ENCODE measurements around the gene HOXA2.

The HOXA2 gene

DNA sequence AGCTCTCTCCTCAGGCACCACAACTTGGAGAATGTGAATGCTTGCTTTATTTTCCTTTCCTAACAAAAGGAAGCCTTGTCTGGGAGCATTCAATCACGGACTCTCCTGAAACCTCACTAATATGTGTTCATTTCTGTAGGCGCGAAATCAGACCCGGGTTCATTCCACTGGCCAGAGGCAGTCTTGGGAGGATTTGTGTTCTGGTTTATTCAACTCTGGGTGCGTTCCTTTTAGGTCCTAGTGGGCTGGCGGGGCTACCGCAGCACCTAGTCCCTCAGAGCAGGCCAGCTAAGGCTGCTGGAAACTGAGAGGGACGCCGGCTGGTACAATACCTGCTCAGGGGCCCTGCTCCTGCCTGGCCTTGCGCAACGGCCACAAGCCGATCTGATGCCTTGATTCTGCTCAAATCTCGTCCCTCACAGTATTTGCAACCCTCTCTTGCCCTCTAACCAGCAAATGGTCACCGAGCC, 20.6 kb upstream of the HOXA2 start:
- TF ChIP-seq, protein P1, sequence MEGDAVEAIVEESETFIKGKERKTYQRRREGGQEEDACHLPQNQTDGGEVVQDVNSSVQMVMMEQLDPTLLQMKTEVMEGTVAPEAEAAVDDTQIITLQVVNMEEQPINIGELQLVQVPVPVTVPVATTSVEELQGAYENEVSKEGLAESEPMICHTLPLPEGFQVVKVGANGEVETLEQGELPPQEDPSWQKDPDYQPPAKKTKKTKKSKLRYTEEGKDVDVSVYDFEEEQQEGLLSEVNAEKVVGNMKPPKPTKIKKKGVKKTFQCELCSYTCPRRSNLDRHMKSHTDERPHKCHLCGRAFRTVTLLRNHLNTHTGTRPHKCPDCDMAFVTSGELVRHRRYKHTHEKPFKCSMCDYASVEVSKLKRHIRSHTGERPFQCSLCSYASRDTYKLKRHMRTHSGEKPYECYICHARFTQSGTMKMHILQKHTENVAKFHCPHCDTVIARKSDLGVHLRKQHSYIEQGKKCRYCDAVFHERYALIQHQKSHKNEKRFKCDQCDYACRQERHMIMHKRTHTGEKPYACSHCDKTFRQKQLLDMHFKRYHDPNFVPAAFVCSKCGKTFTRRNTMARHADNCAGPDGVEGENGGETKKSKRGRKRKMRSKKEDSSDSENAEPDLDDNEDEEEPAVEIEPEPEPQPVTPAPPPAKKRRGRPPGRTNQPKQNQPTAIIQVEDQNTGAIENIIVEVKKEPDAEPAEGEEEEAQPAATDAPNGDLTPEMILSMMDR (IDR thresholded peaks at IDR 0.05; ENCODE audit: insufficient read depth, low read length, missing control alignments) = no peak
- CTCF ChIA-PET = no interaction called here
- POLR2A ChIA-PET = no interaction called here
- no peak for DNase-seq (ENCODE audit: low read depth, low spot score)
- no peak overlapping the region for H3K4me3 ChIP-seq (ENCODE audit: low read depth, low read length)

DNA sequence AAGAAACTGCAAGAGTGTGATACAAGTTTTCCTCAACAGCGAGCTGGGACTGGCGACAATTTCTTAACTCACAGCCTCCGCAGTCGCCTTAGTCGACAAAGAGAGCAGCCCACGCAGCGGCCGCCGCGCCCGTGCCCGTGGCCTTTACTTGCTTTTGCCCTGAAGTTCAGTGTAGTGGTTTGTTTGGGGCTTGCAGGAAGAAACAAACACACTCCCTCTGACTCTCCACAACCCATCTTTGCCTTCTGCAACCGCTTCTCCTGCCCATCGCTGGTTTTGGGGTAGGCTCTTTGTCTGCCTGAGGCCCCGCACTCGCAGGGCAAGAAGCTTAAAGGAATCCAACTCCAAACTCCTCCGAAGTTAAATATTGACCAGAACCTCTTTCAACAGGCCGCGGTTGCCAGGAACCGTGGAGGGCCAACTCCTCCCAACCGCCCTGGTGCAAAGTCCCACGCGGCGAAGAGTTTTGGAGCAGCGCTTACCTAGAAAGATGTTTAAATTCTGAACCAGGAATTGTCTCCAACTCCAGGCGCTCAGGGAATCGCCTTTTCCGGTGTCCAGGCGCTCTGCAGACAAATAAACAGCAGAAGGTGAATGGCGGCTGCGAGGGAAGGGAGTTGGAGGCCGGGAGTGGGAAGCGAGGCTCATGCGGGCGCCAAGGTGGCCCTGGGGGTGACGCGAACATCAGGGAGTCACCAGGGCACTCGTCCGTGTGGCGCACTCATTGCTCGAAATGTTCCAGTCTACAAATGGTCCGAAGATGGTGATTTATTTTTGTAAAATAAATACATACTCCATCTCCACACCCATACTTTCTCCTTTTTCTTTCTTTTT, 19.8 kb upstream of the HOXA2 start:
- DNase-seq (ENCODE audit: low read depth, low spot score) = no peak
- TF ChIP-seq, protein P1 (IDR thresholded peaks at IDR 0.05; ENCODE audit: insufficient read depth, low read length, missing control alignments) = no peak
- ChIA-PET POLR2A (no interaction called here), CTCF (interaction anchor here (1.2 kb wide), 1 partner anchor 9 kb away, joined by 3 read pairs; the partner anchor contains the start of gene HOXA4)
- H3K4me3 ChIP-seq (ENCODE audit: low read depth, low read length) = no peak overlapping the region

DNA sequence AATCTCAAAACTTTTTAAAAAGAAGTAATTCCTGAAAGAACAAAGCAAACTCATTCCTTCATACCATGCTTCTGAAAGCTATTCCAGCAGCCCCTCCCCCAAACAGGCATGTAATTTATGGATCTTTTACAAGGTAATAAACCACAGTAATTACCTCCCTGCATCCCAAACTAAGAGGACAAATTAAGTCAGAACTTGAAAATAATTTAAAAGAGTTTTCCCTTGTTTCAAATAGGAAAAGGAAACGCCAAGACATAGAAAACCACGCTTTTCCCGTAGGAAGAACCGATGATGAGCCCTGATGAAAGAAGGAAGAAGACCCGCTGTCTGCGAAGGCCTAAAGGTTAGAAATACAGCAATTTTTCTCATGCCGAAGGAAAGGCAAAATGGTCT, 19.2 kb upstream of the HOXA2 start:
- ChIA-PET CTCF (interaction anchor here (1.2 kb wide), 1 partner anchor 9 kb away, joined by 3 read pairs; the partner anchor contains the start of gene HOXA4), POLR2A (no interaction called here)
- DNase-seq (ENCODE audit: low read depth, low spot score) = no peak
- H3K4me3 ChIP-seq (ENCODE audit: low read depth, low read length) = no peak overlapping the region
- TF ChIP-seq, protein P1 (IDR thresholded peaks at IDR 0.05; ENCODE audit: insufficient read depth, low read length, missing control alignments) = no peak

DNA sequence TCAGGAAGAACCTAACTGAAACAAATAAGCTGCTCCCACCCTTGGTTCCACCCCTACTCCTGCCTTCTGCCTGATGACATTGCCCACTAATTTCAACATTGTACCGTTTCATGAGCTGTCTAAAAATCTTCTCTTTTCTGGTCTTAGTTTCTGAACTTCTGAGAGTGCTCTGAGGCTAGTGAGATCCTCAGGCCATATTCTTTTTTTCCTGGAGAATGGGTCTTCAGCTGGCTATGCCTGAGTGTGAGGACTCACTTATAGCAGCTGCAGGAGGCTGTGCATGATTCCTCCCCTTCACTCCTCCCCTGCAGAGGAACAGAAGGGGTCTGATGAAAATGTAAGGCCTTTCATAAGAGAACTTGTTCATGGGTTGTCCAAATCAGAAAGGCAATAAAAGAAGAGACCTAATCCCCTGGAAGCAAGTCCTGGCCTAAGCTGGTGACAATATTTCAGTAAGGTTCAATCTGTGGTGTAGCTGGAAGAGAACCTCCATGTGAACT, 17.0 kb upstream of the HOXA2 start:
- TF ChIP-seq, protein P1 (IDR thresholded peaks at IDR 0.05; ENCODE audit: insufficient read depth, low read length, missing control alignments) = no peak
- no peak for DNase-seq (ENCODE audit: low read depth, low spot score)
- H3K4me3 ChIP-seq (ENCODE audit: low read depth, low read length) = no peak overlapping the region
- CTCF ChIA-PET = interaction anchor here (1.3 kb wide), 1 partner anchor 31 kb away, joined by 3 read pairs; no protein-coding TSS in a partner anchor
- POLR2A ChIA-PET = no interaction called here

DNA sequence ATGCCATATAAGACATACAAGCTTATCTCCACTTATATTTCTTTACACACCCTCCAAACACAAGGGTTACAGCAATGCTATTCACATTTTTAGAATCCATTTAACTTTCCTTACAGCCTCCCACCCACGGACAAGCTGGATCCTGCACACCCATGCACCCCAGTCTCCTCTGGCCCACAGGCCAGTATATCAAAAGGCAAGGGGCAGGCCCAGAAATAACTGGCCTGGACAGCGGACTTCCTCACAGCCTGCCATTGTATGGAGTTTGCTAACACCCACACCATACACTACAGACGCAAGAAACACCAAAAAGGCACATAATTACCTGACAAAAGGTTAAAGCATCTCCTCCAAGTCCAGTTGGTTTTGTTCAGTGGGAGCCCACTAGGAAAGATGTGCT, 16.1 kb upstream of the HOXA2 start:
- DNase-seq (ENCODE audit: low read depth, low spot score) = no peak
- POLR2A ChIA-PET = no interaction called here
- TF ChIP-seq, protein P1 (IDR thresholded peaks at IDR 0.05; ENCODE audit: insufficient read depth, low read length, missing control alignments) = no peak
- H3K4me3 ChIP-seq (ENCODE audit: low read depth, low read length) = no peak overlapping the region
- CTCF ChIA-PET = interaction anchor here (0.9 kb wide), 2 partner anchors 9 to 32 kb away, joined by 4 read pairs; no protein-coding TSS in a partner anchor

DNA sequence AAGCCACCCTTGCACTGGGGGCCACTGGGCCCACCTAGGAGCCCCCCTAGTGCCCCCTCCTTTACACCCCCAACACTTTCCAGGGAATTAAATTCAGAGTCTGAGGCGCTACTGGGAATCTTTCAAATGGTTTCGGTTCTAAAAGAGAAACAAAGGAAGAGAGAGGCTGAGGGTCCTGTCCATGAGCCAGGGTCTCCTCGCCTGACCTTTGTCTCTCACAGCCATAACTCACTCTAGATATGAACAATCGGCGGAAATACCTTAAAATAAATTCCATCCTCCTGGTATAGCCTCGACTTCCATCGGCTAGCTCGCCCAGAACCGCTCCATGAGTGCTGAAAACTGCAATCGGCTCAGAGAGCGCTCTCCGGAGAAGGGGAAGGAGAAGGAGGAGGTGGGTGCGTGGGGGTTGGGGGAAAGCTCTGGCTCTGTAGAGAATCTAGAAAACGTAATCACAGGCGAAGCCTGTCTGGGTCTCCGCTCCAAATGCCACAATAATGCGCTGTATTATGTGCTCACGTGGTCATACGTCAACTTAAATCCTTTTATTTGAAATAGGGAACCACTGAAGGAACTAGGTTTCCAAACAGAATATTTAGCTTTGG, 15.5 kb upstream of the HOXA2 start:
- DNase-seq (ENCODE audit: low read depth, low spot score) = no peak
- TF ChIP-seq, protein P1 (IDR thresholded peaks at IDR 0.05; ENCODE audit: insufficient read depth, low read length, missing control alignments) = no peak
- no peak overlapping the region for H3K4me3 ChIP-seq (ENCODE audit: low read depth, low read length)
- ChIA-PET POLR2A (no interaction called here), CTCF (interaction anchor here (0.9 kb wide), 2 partner anchors 9 to 33 kb away, joined by 4 read pairs; no protein-coding TSS in a partner anchor)
